Measurements from ENCODE around the gene GALNT9. TPM values are rescaled to one million over a fixed set of nuclear protein-coding genes. Genes with fewer than 3 reads are reported as not detected.

GALNT9 gene
- total RNA-seq, 1 experiment from 2014 or later = 0.44 TPM

DNA sequence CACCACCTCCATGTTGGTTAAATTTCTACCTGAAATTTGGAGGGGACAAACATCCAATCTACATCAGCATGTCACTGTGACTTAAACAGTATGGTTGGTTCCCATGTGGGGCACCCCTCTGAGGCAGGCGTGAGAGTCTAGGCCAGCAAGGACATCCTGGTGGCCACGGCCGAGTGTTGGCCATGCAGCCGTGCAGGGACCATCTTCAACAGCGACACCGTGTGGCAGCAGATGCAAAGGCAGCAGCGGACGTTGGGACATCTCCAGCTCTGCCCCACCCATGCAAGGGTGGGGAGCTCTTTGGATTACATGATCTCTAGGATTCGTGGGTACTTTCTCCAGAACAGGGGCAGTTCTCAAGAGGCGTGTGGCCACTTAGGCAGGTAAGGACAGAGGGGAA is 135.3 kb downstream of the GALNT9 start:
- no peaks in the 10 kb centered on the region for H3K79me2 ChIP-seq (ENCODE audit: low read length)
- intact Hi-C loops (cut with micrococcal nuclease) = no loop called here
- H3K36me3 ChIP-seq (ENCODE audit: low read depth, low read length) = no peaks in the 10 kb centered on the region
- no peaks in the 10 kb centered on the region for H3K9me2 ChIP-seq (replicated peaks; ENCODE audit: low read length)
- H2AFZ ChIP-seq (ENCODE audit: low read length) = no peak overlapping the region
- BruUV-seq (replicated peaks) = no TSS peak
- H3K27me3 ChIP-seq (ENCODE audit: low read length) = no peaks in the 10 kb centered on the region
- peaks cover 12% of the 10 kb centered on the region for H3K4me1 ChIP-seq (ENCODE audit: insufficient read depth, low read length)
- no peak overlapping the region for H3K4me3 ChIP-seq (ENCODE audit: low read length)
- no peak overlapping the region for H3K27ac ChIP-seq (ENCODE audit: low read length)
- H3F3A ChIP-seq (ENCODE audit: low read length, unreplicated experiment) = no peaks in the 10 kb centered on the region
- no peak overlapping the region for H3K9ac ChIP-seq (ENCODE audit: low read length)
- ATAC-seq = no peak
- CTCF ChIA-PET = no interaction called here
- POLR2A ChIA-PET (ENCODE audit: unreplicated experiment) = no interaction called here
- no peak for DNase-seq
- no peaks in the 10 kb centered on the region for H3K9me3 ChIP-seq (ENCODE audit: low read length)
- H4K20me1 ChIP-seq (ENCODE audit: low read length) = no peaks in the 10 kb centered on the region
- no peak overlapping the region for H3K4me2 ChIP-seq (ENCODE audit: low read length)
- TF ChIP-seq EZH2phosphoT487 (IDR thresholded peaks at IDR 0.05; ENCODE audit: borderline replicate concordance, low read length) = no peak
- TF ChIP-seq, protein P1, sequence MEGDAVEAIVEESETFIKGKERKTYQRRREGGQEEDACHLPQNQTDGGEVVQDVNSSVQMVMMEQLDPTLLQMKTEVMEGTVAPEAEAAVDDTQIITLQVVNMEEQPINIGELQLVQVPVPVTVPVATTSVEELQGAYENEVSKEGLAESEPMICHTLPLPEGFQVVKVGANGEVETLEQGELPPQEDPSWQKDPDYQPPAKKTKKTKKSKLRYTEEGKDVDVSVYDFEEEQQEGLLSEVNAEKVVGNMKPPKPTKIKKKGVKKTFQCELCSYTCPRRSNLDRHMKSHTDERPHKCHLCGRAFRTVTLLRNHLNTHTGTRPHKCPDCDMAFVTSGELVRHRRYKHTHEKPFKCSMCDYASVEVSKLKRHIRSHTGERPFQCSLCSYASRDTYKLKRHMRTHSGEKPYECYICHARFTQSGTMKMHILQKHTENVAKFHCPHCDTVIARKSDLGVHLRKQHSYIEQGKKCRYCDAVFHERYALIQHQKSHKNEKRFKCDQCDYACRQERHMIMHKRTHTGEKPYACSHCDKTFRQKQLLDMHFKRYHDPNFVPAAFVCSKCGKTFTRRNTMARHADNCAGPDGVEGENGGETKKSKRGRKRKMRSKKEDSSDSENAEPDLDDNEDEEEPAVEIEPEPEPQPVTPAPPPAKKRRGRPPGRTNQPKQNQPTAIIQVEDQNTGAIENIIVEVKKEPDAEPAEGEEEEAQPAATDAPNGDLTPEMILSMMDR (conservative IDR thresholded peaks at IDR 0.05; ENCODE audit: low read depth, low read length) = peak; percentile 54

DNA sequence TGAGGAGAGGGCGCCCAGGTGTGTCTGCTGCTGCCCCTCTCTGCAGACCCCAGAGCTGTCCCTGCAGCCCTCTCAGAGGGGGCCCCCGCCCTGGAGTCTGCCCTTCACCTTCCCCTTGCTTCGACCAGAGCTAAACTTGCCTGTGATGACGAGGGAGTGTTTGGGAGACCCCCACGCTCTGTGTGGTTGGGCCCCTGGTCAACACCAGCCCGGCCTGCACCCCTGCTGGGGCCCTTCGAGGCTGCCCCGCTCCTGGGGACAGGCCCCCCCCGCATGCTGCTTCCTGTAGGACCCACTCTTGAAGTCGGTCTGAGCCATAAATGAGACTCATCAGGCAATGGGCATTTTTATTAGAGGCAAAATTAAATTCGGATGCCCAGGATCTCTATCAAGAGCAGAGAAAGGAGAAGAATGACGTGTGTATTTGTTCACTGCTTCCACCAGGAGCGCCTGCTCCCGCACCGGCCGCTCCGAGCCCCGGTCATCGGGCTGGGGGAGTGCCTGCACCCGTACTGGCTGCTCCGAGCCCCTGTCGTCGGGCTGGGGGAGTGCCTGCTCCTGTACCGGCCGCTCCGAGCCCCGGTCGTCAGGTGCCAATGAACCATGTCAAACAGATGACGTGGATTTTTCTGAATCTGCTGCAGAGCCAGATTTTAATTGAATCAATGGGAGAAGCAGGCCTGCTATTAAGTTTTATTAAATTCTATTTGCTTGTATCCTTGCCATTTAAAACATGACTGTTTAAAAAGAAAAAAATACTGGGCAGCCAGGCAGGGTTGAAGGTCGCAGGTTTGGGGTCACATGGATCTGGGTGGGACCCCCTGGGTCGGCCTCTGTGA is 137.5 kb downstream of the GALNT9 start:
- CTCF ChIA-PET = no interaction called here
- Histone ChIP-seq H3K27me3 (ENCODE audit: low read length) (no peaks in the 10 kb centered on the region), H3K4me2 (ENCODE audit: low read length) (no peak overlapping the region)

More for the DNA sequence above, 137.5 kb downstream of the GALNT9 start:
- Histone ChIP-seq H3K9ac (ENCODE audit: low read length) (no peak overlapping the region), H3K9me3 (ENCODE audit: low read length) (no peaks in the 10 kb centered on the region), H3K9me2 (replicated peaks; ENCODE audit: low read length) (no peaks in the 10 kb centered on the region), H3K79me2 (ENCODE audit: low read length) (no peaks in the 10 kb centered on the region), H3K36me3 (ENCODE audit: low read depth, low read length) (no peaks in the 10 kb centered on the region), H2AFZ (ENCODE audit: low read length) (no peak overlapping the region), H4K20me1 (ENCODE audit: low read length) (no peaks in the 10 kb centered on the region), H3F3A (ENCODE audit: low read length, unreplicated experiment) (no peaks in the 10 kb centered on the region), H3K4me3 (ENCODE audit: low read length) (no peak overlapping the region), H3K27ac (ENCODE audit: low read length) (no peak overlapping the region), H3K4me1 (ENCODE audit: insufficient read depth, low read length) (peaks cover 15% of the 10 kb centered on the region)
- ATAC-seq (no peak), DNase-seq (no peak)
- intact Hi-C loops (cut with micrococcal nuclease) = no loop called here
- BruUV-seq (replicated peaks) = no TSS peak
- TF ChIP-seq EZH2 (IDR thresholded peaks at IDR 0.05; ENCODE audit: low read length, unreplicated experiment) = no peak
- TF ChIP-seq, protein P1 (conservative IDR thresholded peaks at IDR 0.05; ENCODE audit: low read depth, low read length) = no peak
- no peak for TF ChIP-seq EZH2phosphoT487 (IDR thresholded peaks at IDR 0.05; ENCODE audit: borderline replicate concordance, low read length)
- POLR2A ChIA-PET (ENCODE audit: unreplicated experiment) = no interaction called here
